ENCODE measurements around the gene CEP170. TPM values are rescaled to one million over a fixed set of nuclear protein-coding genes. Genes with fewer than 3 reads are reported as not detected.

Gene CEP170
- total RNA-seq: 41.7 and 41.8 TPM in 2 replicates

GRCh38 chr1:243254927-243255790 lies at the start of gene CEP170:
CEP170 (minus strand) TSS chr1:243255281; CDS start chr1:243225280, 30,001 bp downstream.
- intact Hi-C loops (cut with micrococcal nuclease): loop anchor here (1.0 to 10.0 kb wide), 8 partner anchors 76 to 1610 kb away; partner anchors contain the start of genes AKT3, CHML, COX20 and EXO1

GRCh38 chr1:243301059-243301458 lies 46.0 kb upstream of the CEP170 start:
- intact Hi-C loops (cut with micrococcal nuclease): no loop called here

GRCh38 chr1:243299069-243299468 lies 44.0 kb upstream of the CEP170 start:
- intact Hi-C loops (cut with micrococcal nuclease): no loop called here

GRCh38 chr1:243294723-243295121 lies 39.6 kb upstream of the CEP170 start:
- intact Hi-C loops (cut with micrococcal nuclease): no loop called here

GRCh38 chr1:243293941-243294722 lies 39.1 kb upstream of the CEP170 start:
- intact Hi-C loops (cut with micrococcal nuclease): no loop called here

- intact Hi-C loops (cut with micrococcal nuclease): no loop called here
Measured at GRCh38 chr1:243292117-243292516, 37.0 kb upstream of the CEP170 start.

- intact Hi-C loops (cut with micrococcal nuclease): no loop called here
Measured at GRCh38 chr1:243291292-243291691, 36.2 kb upstream of the CEP170 start.

- intact Hi-C loops (cut with micrococcal nuclease): no loop called here
Measured at GRCh38 chr1:243288062-243288461, 33.0 kb upstream of the CEP170 start.

GRCh38 chr1:243287652-243288051 lies 32.6 kb upstream of the CEP170 start:
- intact Hi-C loops (cut with micrococcal nuclease): no loop called here

GRCh38 chr1:243287123-243287460 lies 32.0 kb upstream of the CEP170 start:
- intact Hi-C loops (cut with micrococcal nuclease): no loop called here

GRCh38 chr1:243286409-243287122 lies 31.5 kb upstream of the CEP170 start:
- intact Hi-C loops (cut with micrococcal nuclease): no loop called here

GRCh38 chr1:243281672-243282071 lies 26.6 kb upstream of the CEP170 start:
- intact Hi-C loops (cut with micrococcal nuclease): no loop called here

GRCh38 chr1:243280571-243281129 lies 25.6 kb upstream of the CEP170 start:
- intact Hi-C loops (cut with micrococcal nuclease): no loop called here

GRCh38 chr1:243275316-243275715 lies 20.2 kb upstream of the CEP170 start:
- intact Hi-C loops (cut with micrococcal nuclease): no loop called here

GRCh38 chr1:243273945-243274344 lies 18.9 kb upstream of the CEP170 start:
- intact Hi-C loops (cut with micrococcal nuclease): no loop called here

GRCh38 chr1:243273506-243273905 lies 18.4 kb upstream of the CEP170 start:
- intact Hi-C loops (cut with micrococcal nuclease): no loop called here

- intact Hi-C loops (cut with micrococcal nuclease): no loop called here
Measured at GRCh38 chr1:243272401-243272800, 17.3 kb upstream of the CEP170 start.

GRCh38 chr1:243271996-243272395 lies 16.9 kb upstream of the CEP170 start:
- intact Hi-C loops (cut with micrococcal nuclease): no loop called here

GRCh38 chr1:243270097-243270864 lies 15.2 kb upstream of the CEP170 start:
- intact Hi-C loops (cut with micrococcal nuclease): no loop called here

- intact Hi-C loops (cut with micrococcal nuclease): no loop called here
Measured at GRCh38 chr1:243269461-243269801, 14.3 kb upstream of the CEP170 start.

Measured in T-helper 2 cell treated with Interferon-gamma antibody and Interleukin-4, amounts not matched to agents 100 ng/mL and 5 ng/mL, for 36 hours (primary cell).